ENCODE results near the gene LMBR1L. TPM values are rescaled to one million over a fixed set of nuclear protein-coding genes. Genes with fewer than 3 reads are reported as not detected.

Gene LMBR1L
- total and polyA plus RNA-seq, 2 of the 13 experiments (the other 11 are each of a cell fraction or from before 2014, with no cell fraction given), result 12.2 to 65.9 TPM

GRCh38 chr12:49060237-49061156 is 50.1 kb downstream of the LMBR1L start, which contains the start of gene KMT2D (continued):
- peak; percentile 97 for TF ChIP-seq ZNF414 (CRISPR knock-in tag; IDR thresholded peaks at IDR 0.05)
- TF ChIP-seq ZBTB2 (CRISPR knock-in tag; IDR thresholded peaks at IDR 0.05; ENCODE audit: low read depth), result peak; percentile 41; the same call in 1 of the 2 replicates
- TF ChIP-seq ARNT (IDR thresholded peaks at IDR 0.05), result no peak
- TF ChIP-seq, protein P1, sequence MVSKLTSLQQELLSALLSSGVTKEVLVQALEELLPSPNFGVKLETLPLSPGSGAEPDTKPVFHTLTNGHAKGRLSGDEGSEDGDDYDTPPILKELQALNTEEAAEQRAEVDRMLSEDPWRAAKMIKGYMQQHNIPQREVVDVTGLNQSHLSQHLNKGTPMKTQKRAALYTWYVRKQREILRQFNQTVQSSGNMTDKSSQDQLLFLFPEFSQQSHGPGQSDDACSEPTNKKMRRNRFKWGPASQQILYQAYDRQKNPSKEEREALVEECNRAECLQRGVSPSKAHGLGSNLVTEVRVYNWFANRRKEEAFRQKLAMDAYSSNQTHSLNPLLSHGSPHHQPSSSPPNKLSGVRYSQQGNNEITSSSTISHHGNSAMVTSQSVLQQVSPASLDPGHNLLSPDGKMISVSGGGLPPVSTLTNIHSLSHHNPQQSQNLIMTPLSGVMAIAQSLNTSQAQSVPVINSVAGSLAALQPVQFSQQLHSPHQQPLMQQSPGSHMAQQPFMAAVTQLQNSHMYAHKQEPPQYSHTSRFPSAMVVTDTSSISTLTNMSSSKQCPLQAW (CRISPR knock-in tag; IDR thresholded peaks at IDR 0.05), result peak; percentile 29; the same call in 1 of the 2 replicates
- no peak for TF ChIP-seq MBNL3 (CRISPR knock-in tag; conservative IDR thresholded peaks at IDR 0.05)
- no peak for TF ChIP-seq SP1 (IDR thresholded peaks at IDR 0.05)
- peak; percentile 80 for TF ChIP-seq SP1 (CRISPR knock-in tag; IDR thresholded peaks at IDR 0.05)
- no peak for TF ChIP-seq NBN (conservative IDR thresholded peaks at IDR 0.05)
- 0 out of 2 replicates have a peak, but pooled peaks have one; percentile 41 for TF ChIP-seq TMF1 (CRISPR knock-in tag; IDR thresholded peaks at IDR 0.05; ENCODE audit: low read depth)
- TF ChIP-seq SALL1 (CRISPR knock-in tag; IDR thresholded peaks at IDR 0.05), result peak; percentile 80
- TF ChIP-seq PRDM15 (CRISPR knock-in tag; IDR thresholded peaks at IDR 0.05), result no peak
- TF ChIP-seq MLLT10 (CRISPR knock-in tag; IDR thresholded peaks at IDR 0.05), result no peak
- TF ChIP-seq, protein P2, sequence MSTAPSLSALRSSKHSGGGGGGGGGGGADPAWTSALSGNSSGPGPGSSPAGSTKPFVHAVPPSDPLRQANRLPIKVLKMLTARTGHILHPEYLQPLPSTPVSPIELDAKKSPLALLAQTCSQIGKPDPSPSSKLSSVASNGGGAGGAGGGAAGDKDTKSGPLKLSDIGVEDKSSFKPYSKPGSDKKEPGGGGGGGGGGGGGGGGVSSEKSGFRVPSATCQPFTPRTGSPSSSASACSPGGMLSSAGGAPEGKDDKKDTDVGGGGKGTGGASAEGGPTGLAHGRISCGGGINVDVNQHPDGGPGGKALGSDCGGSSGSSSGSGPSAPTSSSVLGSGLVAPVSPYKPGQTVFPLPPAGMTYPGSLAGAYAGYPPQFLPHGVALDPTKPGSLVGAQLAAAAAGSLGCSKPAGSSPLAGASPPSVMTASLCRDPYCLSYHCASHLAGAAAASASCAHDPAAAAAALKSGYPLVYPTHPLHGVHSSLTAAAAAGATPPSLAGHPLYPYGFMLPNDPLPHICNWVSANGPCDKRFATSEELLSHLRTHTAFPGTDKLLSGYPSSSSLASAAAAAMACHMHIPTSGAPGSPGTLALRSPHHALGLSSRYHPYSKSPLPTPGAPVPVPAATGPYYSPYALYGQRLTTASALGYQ (CRISPR knock-in tag; IDR thresholded peaks at IDR 0.05), result no peak
- TF ChIP-seq NFKB2 (CRISPR knock-in tag; IDR thresholded peaks at IDR 0.05; ENCODE audit: borderline replicate concordance), result peak; percentile 71; the same call in 1 of the 2 replicates
- peak; percentile 76; the same call in 1 of the 2 replicates for TF ChIP-seq ZNF281 (CRISPR knock-in tag; IDR thresholded peaks at IDR 0.05; ENCODE audit: borderline replicate concordance)
- TF ChIP-seq SMAD9 (CRISPR knock-in tag; IDR thresholded peaks at IDR 0.05), result no peak
